NCI-H748 (cell line): Measurements from ENCODE around the gene TBATA.

ENCODE experiments used
- DNase-seq: peaks from one replicate; lab custom pipeline; 2025; ENCODE audit not compliant: unreplicated experiment; lab: John Stamatoyannopoulos, UW

TBATA gene

DNA sequence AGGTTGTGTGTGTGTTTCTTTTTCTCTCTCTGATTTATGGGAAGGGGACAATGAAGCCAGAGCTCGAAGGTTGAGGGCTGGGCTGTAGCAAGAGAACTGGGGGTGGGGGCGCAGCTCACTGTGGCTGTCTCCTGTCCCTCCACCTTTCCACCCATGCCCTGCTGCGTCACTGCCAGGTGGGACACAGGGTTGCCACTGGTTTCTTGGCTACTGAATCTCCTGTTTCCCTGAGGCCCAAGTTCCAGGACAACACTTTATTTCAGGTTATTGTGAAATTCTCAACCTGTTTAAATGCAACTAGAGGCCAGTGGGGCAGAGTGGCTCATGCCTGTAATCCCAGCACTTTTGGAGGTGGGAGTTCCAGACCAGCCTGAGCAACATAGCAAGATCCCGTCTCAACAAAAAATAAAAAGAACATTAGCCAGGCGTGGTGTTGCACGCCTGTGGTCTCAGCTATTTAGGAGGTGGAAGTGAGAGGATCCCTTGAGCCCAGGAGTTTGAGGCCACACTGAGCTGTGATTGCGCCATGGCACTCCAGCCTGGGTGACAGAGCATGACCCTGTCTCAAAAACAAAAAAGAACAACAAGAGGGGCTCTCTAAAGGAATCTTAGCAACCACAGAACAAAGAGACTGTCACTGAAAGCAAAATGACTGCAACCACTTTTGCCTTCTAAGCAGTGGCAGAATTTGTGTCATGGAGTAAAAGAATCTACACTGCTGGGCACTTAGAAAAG lies 22.6 kb downstream of the TBATA start:
- DNase-seq, result no peak

DNA sequence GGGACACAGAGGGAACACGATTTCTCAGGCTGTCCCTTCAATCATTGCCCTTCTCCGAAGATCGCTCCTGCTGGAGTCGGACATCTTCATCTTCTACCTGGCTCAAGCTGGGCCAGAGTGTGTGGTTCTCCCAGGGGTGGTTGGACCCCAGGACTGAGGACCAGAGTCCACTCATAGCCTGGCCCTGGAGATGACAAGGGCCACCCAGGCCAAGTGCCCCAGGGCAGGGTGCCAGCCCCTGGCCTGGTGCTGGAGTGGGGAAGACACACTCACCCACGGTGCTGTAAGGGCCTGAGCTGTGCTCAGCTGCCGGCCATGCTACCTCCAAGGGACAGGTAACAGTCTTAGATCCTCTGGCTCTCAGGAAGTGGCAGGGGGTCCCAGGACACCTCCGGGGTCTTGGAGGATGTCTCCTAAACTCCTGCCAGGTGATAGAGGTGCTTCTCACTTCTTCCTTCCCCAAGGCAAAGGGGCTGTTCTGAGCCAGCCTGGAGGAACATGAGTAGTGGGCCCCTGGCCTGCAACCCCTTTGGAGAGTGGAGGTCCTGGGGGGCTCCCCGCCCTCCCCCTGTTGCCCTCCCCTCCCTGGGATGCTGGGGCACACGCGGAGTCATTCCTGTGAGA lies 23.3 kb downstream of the TBATA start:
- no peak for DNase-seq

- DNase-seq, result no peak
These were observed 24.1 kb downstream of the TBATA start for GRCh38 chr10:70761031-70761601.

GRCh38 chr10:70760271-70760787 lies 24.8 kb downstream of the TBATA start:
- no peak for DNase-seq

GRCh38 chr10:70759781-70760180 lies 25.4 kb downstream of the TBATA start:
- peak; percentile 2 for DNase-seq

DNA sequence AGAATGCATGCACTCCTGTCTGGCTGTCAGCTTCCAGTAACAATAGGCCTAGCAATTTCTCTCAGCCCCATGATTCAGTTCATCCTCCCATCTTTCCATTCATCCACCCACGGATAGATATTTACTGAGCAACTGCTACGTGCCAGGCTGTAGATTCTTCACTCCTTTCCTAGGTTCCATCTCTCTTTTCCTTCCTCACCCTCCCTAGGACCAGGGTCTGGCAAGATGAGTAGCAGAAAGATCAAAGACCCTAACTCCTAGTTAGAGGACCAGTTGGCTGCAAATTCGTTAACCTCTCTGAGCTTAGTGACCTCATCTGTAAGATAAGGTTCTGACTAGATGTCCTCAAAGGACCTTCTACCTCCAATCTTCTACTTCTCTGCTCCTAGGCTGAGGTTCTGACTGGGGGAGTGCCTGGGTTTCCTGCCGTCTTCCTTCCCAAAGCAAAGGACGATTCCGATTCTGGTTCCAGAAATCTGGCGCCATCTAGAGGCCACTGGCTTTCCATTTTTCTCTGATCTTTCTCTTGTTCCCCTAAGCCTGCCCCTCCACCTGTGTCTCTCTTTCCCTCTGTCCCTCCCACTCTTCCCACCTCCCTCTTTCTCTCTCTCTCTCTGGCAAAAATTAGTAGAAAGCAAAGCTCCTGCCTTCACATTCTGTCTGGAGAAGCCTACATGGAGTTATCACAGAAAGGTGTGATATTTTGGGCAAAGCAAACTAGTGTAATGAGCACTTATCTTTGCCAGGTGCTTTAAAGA lies 26.2 kb downstream of the TBATA start:
- DNase-seq, result peak; percentile 60

DNA sequence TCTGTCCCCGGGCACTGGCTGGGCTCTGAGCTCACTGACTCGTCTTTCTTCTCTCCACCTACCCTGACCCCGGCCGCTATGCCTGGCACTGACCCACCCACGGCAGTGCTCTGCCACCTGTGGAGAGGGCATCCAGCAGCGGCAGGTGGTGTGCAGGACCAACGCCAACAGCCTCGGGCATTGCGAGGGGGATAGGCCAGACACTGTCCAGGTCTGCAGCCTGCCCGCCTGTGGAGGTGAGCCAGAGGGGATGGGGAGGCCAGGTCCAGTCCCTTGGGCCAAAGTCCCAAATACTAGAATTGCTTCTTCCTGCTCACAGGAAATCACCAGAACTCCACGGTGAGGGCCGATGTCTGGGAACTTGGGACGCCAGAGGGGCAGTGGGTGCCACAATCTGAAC lies 27.3 kb downstream of the TBATA start:
- DNase-seq, result no peak

DNA sequence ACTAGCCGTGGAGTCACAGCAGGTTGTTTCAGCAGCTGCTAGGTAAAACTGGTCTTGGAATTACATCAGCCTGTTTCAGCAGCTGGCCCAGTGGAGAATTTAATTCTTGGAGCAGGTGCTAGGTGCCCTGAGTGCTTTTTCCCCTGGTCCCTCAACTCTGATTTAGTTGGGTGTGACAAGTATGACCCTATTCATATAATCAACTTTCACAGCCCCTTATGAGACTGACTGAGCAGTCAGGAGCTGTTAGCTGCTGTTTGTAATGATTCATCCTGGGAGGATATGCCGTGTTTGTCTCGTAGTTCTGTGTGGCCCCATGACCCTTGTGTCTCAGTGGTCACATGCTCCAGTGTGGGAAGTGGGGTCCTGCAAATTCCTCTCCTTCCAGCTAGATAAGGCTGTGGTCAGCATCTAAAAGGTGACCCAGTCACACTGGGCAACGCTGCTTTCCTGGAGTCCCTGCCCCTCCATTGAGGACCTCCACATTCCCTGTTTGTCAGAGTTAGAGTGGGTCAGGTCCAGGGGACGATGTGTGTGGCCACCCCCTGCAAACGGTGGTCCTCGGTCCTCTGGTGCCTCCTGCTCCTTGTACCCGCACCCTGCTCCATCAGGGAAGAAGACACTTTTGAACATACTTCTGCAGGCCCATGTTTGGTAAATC lies 28.3 kb downstream of the TBATA start:
- DNase-seq, result peak; percentile 12

- DNase-seq, result no peak
These were observed 31.1 kb downstream of the TBATA start for GRCh38 chr10:70753841-70754621.

- no peak for DNase-seq
These were observed 32.0 kb downstream of the TBATA start for GRCh38 chr10:70753026-70753663.

GRCh38 chr10:70752571-70752970 lies 32.6 kb downstream of the TBATA start:
- DNase-seq, result no peak

GRCh38 chr10:70751991-70752390 lies 33.2 kb downstream of the TBATA start:
- DNase-seq, result no peak

DNA sequence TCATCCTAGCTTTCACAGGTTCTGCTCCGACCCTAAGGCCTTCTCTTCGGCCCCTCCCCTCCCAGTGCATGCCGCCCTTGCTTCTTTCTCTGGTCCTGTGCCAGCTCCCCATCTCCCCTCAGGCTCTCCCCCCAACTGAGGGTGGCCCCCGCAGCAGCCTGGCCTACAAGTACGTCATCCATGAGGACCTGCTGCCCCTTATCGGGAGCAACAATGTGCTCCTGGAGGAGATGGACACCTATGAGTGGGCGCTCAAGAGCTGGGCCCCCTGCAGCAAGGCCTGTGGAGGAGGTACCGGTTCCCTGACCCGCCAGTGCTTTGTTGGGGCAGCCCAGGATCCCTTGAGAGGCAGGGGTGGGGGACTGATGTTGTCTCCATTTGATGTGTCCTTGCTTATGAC lies 33.8 kb downstream of the TBATA start:
- no peak for DNase-seq

- DNase-seq, result no peak
These were observed 34.9 kb downstream of the TBATA start for GRCh38 chr10:70750156-70750703.

- no peak for DNase-seq
These were observed 35.4 kb downstream of the TBATA start for GRCh38 chr10:70749756-70750155.

- no peak for DNase-seq
These were observed 36.2 kb downstream of the TBATA start for GRCh38 chr10:70748801-70749573.

DNA sequence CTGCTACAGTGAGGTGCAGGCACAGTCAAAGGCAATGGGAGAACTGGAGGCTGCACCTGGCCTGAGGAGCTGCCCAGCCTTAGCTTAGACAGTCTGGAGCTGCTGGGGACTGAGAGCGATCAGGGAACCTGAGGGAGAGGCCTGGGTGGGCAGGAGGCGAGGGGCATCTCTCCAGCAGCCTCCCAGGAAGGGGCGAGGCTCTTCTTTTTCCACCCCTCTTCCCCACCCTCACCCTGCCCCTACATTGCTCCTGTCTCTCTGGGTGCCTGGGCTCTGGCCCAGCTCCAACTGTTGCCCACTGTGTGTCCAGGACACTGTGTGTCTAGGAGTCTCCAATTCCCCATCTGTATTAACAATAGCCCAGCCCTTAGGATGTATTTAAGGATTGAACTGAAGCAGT lies 36.9 kb downstream of the TBATA start:
- no peak for DNase-seq

- DNase-seq, result no peak
These were observed 37.8 kb downstream of the TBATA start for GRCh38 chr10:70747192-70747965.
